ENCODE results near the gene CITED4.

The CITED4 gene

GRCh38 chr1:40838045-40838979 is 23.9 kb downstream of the CITED4 start:
- no peaks in the 10 kb centered on the region for H3K27me3 ChIP-seq (replicated peaks; ENCODE audit: control insufficient read depth, insufficient read depth, low read length, poor library complexity, severe bottlenecking)
- H3K9me3 ChIP-seq (ENCODE audit: control insufficient read depth, low read length), result no peaks in the 10 kb centered on the region
- DNase-seq, result no peak
- no peaks in the 10 kb centered on the region for H3K4me1 ChIP-seq (ENCODE audit: control insufficient read depth, insufficient read depth, low read length, poor library complexity, severe bottlenecking)
- no peaks in the 10 kb centered on the region for H3K36me3 ChIP-seq (ENCODE audit: control insufficient read depth, insufficient read depth, low read length)
- no peak overlapping the region for H3K4me3 ChIP-seq (ENCODE audit: insufficient read depth, low read depth, low read length, poor library complexity, severe bottlenecking)
- H3K27ac ChIP-seq (ENCODE audit: insufficient read depth, low read length, poor library complexity, severe bottlenecking), result no peak overlapping the region

- Histone ChIP-seq H3K4me3 (ENCODE audit: insufficient read depth, low read depth, low read length, poor library complexity, severe bottlenecking) (no peak overlapping the region), H3K4me1 (ENCODE audit: control insufficient read depth, insufficient read depth, low read length, poor library complexity, severe bottlenecking) (no peaks in the 10 kb centered on the region), H3K27me3 (replicated peaks; ENCODE audit: control insufficient read depth, insufficient read depth, low read length, poor library complexity, severe bottlenecking) (no peaks in the 10 kb centered on the region), H3K9me3 (ENCODE audit: control insufficient read depth, low read length) (no peaks in the 10 kb centered on the region), H3K36me3 (ENCODE audit: control insufficient read depth, insufficient read depth, low read length) (no peaks in the 10 kb centered on the region), H3K27ac (ENCODE audit: insufficient read depth, low read length, poor library complexity, severe bottlenecking) (no peak overlapping the region)
- no peak for DNase-seq
These were observed 24.6 kb downstream of the CITED4 start for GRCh38 chr1:40837601-40838000.

- no peaks in the 10 kb centered on the region for H3K36me3 ChIP-seq (ENCODE audit: control insufficient read depth, insufficient read depth, low read length)
- no peak overlapping the region for H3K4me3 ChIP-seq (ENCODE audit: insufficient read depth, low read depth, low read length, poor library complexity, severe bottlenecking)
- H3K27ac ChIP-seq (ENCODE audit: insufficient read depth, low read length, poor library complexity, severe bottlenecking), result no peak overlapping the region
- no peaks in the 10 kb centered on the region for H3K27me3 ChIP-seq (replicated peaks; ENCODE audit: control insufficient read depth, insufficient read depth, low read length, poor library complexity, severe bottlenecking)
- no peaks in the 10 kb centered on the region for H3K9me3 ChIP-seq (ENCODE audit: control insufficient read depth, low read length)
- DNase-seq, result no peak
- H3K4me1 ChIP-seq (ENCODE audit: control insufficient read depth, insufficient read depth, low read length, poor library complexity, severe bottlenecking), result no peaks in the 10 kb centered on the region
These were observed 25.9 kb downstream of the CITED4 start for GRCh38 chr1:40836283-40836682.

- H3K9me3 ChIP-seq (ENCODE audit: control insufficient read depth, low read length), result no peaks in the 10 kb centered on the region
- no peaks in the 10 kb centered on the region for H3K36me3 ChIP-seq (ENCODE audit: control insufficient read depth, insufficient read depth, low read length)
- H3K27ac ChIP-seq (ENCODE audit: insufficient read depth, low read length, poor library complexity, severe bottlenecking), result no peak overlapping the region
- DNase-seq, result no peak
- no peaks in the 10 kb centered on the region for H3K4me1 ChIP-seq (ENCODE audit: control insufficient read depth, insufficient read depth, low read length, poor library complexity, severe bottlenecking)
- no peaks in the 10 kb centered on the region for H3K27me3 ChIP-seq (replicated peaks; ENCODE audit: control insufficient read depth, insufficient read depth, low read length, poor library complexity, severe bottlenecking)
- no peak overlapping the region for H3K4me3 ChIP-seq (ENCODE audit: insufficient read depth, low read depth, low read length, poor library complexity, severe bottlenecking)
These were observed 27.1 kb downstream of the CITED4 start for GRCh38 chr1:40834968-40835545.

GRCh38 chr1:40833979-40834378 is 28.2 kb downstream of the CITED4 start:
- Histone ChIP-seq H3K36me3 (ENCODE audit: control insufficient read depth, insufficient read depth, low read length) (no peaks in the 10 kb centered on the region), H3K4me1 (ENCODE audit: control insufficient read depth, insufficient read depth, low read length, poor library complexity, severe bottlenecking) (no peaks in the 10 kb centered on the region), H3K27ac (ENCODE audit: insufficient read depth, low read length, poor library complexity, severe bottlenecking) (no peak overlapping the region), H3K4me3 (ENCODE audit: insufficient read depth, low read depth, low read length, poor library complexity, severe bottlenecking) (no peak overlapping the region), H3K27me3 (replicated peaks; ENCODE audit: control insufficient read depth, insufficient read depth, low read length, poor library complexity, severe bottlenecking) (no peaks in the 10 kb centered on the region), H3K9me3 (ENCODE audit: control insufficient read depth, low read length) (no peaks in the 10 kb centered on the region)
- DNase-seq, result no peak

- no peaks in the 10 kb centered on the region for H3K4me1 ChIP-seq (ENCODE audit: control insufficient read depth, insufficient read depth, low read length, poor library complexity, severe bottlenecking)
- no peaks in the 10 kb centered on the region for H3K36me3 ChIP-seq (ENCODE audit: control insufficient read depth, insufficient read depth, low read length)
- no peak for DNase-seq
- H3K4me3 ChIP-seq (ENCODE audit: insufficient read depth, low read depth, low read length, poor library complexity, severe bottlenecking), result no peak overlapping the region
- no peaks in the 10 kb centered on the region for H3K9me3 ChIP-seq (ENCODE audit: control insufficient read depth, low read length)
- H3K27me3 ChIP-seq (replicated peaks; ENCODE audit: control insufficient read depth, insufficient read depth, low read length, poor library complexity, severe bottlenecking), result no peaks in the 10 kb centered on the region
- H3K27ac ChIP-seq (ENCODE audit: insufficient read depth, low read length, poor library complexity, severe bottlenecking), result no peak overlapping the region
These were observed 31.0 kb downstream of the CITED4 start for GRCh38 chr1:40831001-40831732.

GRCh38 chr1:40830419-40830943 is 31.7 kb downstream of the CITED4 start:
- H3K9me3 ChIP-seq (ENCODE audit: control insufficient read depth, low read length), result no peaks in the 10 kb centered on the region

GRCh38 chr1:40829631-40830245 is 32.4 kb downstream of the CITED4 start:
- H3K27me3 ChIP-seq (replicated peaks; ENCODE audit: control insufficient read depth, insufficient read depth, low read length, poor library complexity, severe bottlenecking), result no peaks in the 10 kb centered on the region
- H3K4me3 ChIP-seq (ENCODE audit: insufficient read depth, low read depth, low read length, poor library complexity, severe bottlenecking), result no peak overlapping the region
- no peak for DNase-seq
- H3K4me1 ChIP-seq (ENCODE audit: control insufficient read depth, insufficient read depth, low read length, poor library complexity, severe bottlenecking), result peaks cover 11% of the 10 kb centered on the region
- H3K27ac ChIP-seq (ENCODE audit: insufficient read depth, low read length, poor library complexity, severe bottlenecking), result no peak overlapping the region
- H3K36me3 ChIP-seq (ENCODE audit: control insufficient read depth, insufficient read depth, low read length), result no peaks in the 10 kb centered on the region
- H3K9me3 ChIP-seq (ENCODE audit: control insufficient read depth, low read length), result no peaks in the 10 kb centered on the region

More at GRCh38 chr1:40830419-40830943, 31.7 kb downstream of the CITED4 start:
- Histone ChIP-seq H3K4me3 (ENCODE audit: insufficient read depth, low read depth, low read length, poor library complexity, severe bottlenecking) (no peak overlapping the region), H3K36me3 (ENCODE audit: control insufficient read depth, insufficient read depth, low read length) (no peaks in the 10 kb centered on the region), H3K4me1 (ENCODE audit: control insufficient read depth, insufficient read depth, low read length, poor library complexity, severe bottlenecking) (peaks cover 6% of the 10 kb centered on the region), H3K27me3 (replicated peaks; ENCODE audit: control insufficient read depth, insufficient read depth, low read length, poor library complexity, severe bottlenecking) (no peaks in the 10 kb centered on the region), H3K27ac (ENCODE audit: insufficient read depth, low read length, poor library complexity, severe bottlenecking) (no peak overlapping the region)
- no peak for DNase-seq

GRCh38 chr1:40825996-40826395 is 36.2 kb downstream of the CITED4 start:
- no peaks in the 10 kb centered on the region for H3K9me3 ChIP-seq (ENCODE audit: control insufficient read depth, low read length)
- peaks cover 11% of the 10 kb centered on the region for H3K4me1 ChIP-seq (ENCODE audit: control insufficient read depth, insufficient read depth, low read length, poor library complexity, severe bottlenecking)
- no peaks in the 10 kb centered on the region for H3K36me3 ChIP-seq (ENCODE audit: control insufficient read depth, insufficient read depth, low read length)
- no peak for DNase-seq
- no peaks in the 10 kb centered on the region for H3K27me3 ChIP-seq (replicated peaks; ENCODE audit: control insufficient read depth, insufficient read depth, low read length, poor library complexity, severe bottlenecking)
- H3K27ac ChIP-seq (ENCODE audit: insufficient read depth, low read length, poor library complexity, severe bottlenecking), result no peak overlapping the region
- no peak overlapping the region for H3K4me3 ChIP-seq (ENCODE audit: insufficient read depth, low read depth, low read length, poor library complexity, severe bottlenecking)
